GM18499 (cell line): Measurements from ENCODE around the gene PDE4D.
"Not testable (repeated sequence)": the region's sequence is repeated elsewhere in the genome, so short reads cannot be mapped to it uniquely, and the experiment has no call there.

Experiments
- ATAC-seq: cut with Tn5 transposase; IDR thresholded peaks from one replicate; pipeline ENCODE4 v1.9.1; 2021; ENCODE audit warnings: moderate number of reproducible peaks; ENCODE audit not compliant: insufficient read depth, unreplicated experiment

Gene PDE4D

GRCh38 chr5:59058237-59058636 lies 835.3 kb downstream of the PDE4D start:
- ATAC-seq = no peak

GRCh38 chr5:59056599-59056998 lies 836.9 kb downstream of the PDE4D start:
- ATAC-seq = not testable (repeated sequence)

- ATAC-seq = no peak
These were observed 837.6 kb downstream of the PDE4D start for GRCh38 chr5:59055745-59056448.

- no peak for ATAC-seq
These were observed 838.5 kb downstream of the PDE4D start for GRCh38 chr5:59054963-59055528.

GRCh38 chr5:59051951-59052350 lies 841.6 kb downstream of the PDE4D start:
- ATAC-seq = no peak

GRCh38 chr5:59049095-59049494 lies 844.4 kb downstream of the PDE4D start:
- no peak for ATAC-seq

GRCh38 chr5:59042201-59043055 lies 851.1 kb downstream of the PDE4D start:
- ATAC-seq = no peak

- no peak for ATAC-seq
These were observed 852.2 kb downstream of the PDE4D start for GRCh38 chr5:59041355-59041754.

- no peak for ATAC-seq
These were observed 852.7 kb downstream of the PDE4D start for GRCh38 chr5:59040804-59041201.

GRCh38 chr5:59040024-59040803 lies 853.3 kb downstream of the PDE4D start:
- ATAC-seq = no peak

- no peak for ATAC-seq
These were observed 854.1 kb downstream of the PDE4D start for GRCh38 chr5:59039296-59040023.

GRCh38 chr5:59038798-59039295 lies 854.7 kb downstream of the PDE4D start:
- no peak for ATAC-seq

- no peak for ATAC-seq
These were observed 855.4 kb downstream of the PDE4D start for GRCh38 chr5:59037941-59038797.

GRCh38 chr5:59037453-59037852 lies 856.1 kb downstream of the PDE4D start:
- ATAC-seq = no peak

GRCh38 chr5:59037041-59037440 lies 856.5 kb downstream of the PDE4D start:
- no peak for ATAC-seq

GRCh38 chr5:59036274-59036961 lies 857.1 kb downstream of the PDE4D start:
- no peak for ATAC-seq

- ATAC-seq = no peak
These were observed 857.8 kb downstream of the PDE4D start for GRCh38 chr5:59035681-59036080.

- ATAC-seq = no peak
These were observed 858.9 kb downstream of the PDE4D start for GRCh38 chr5:59034498-59035186.
